Prostate gland (tissue), 2 donors: ENCODE measurements around the gene STK39. TPM values are rescaled to one million over a fixed set of nuclear protein-coding genes. Genes with fewer than 3 reads are reported as not detected.

Source experiments
- DNase-seq: peaks from one replicate; pipeline ENCODE4 v3.0.0-alpha.2; 2019; ENCODE audit warnings: low spot score
- H3K27ac ChIP-seq, 2 donors: fragments of 200-600 bp; sonication (generic); 2 replicates each; pipeline ENCODE4 v1.5.1; 2017 to 2019
- H3K27me3 ChIP-seq: fragments of 200-600 bp; sonication (generic); replicated peaks from 2 replicates; pipeline ENCODE4 v1.5.1; 2019; ENCODE audit not compliant: insufficient read depth
- H3K36me3 ChIP-seq, 2 donors: fragments of 200-600 bp; sonication (generic); 1 replicate in 1 of 2; 2 replicates in 1 of 2; pipeline versions ENCODE4 v1.5.1 to v1.8.1; 2017 to 2019
- H3K4me1 ChIP-seq: fragments of 200-600 bp; sonication (generic); replicated peaks from 2 replicates; pipeline ENCODE4 v1.5.1; 2019
- H3K4me3 ChIP-seq, 2 donors: fragments of 200-600 bp; sonication (generic); 2 replicates each; pipeline ENCODE4 v1.5.1; 2017 to 2019
- H3K9me3 ChIP-seq: fragments of 200-600 bp; sonication (generic); 2 replicates; pipeline ENCODE4 v1.5.1; 2017
- POLR2A ChIP-seq: fragments of 450-650 bp; IDR thresholded peaks from one replicate; pipeline ENCODE4 v1.6.1; 2016; ENCODE audit warnings: antibody characterized with exemption, mild to moderate bottlenecking
- POLR2AphosphoS5 ChIP-seq: sonication (generic); formaldehyde crosslinking; IDR thresholded peaks from one replicate; pipeline ENCODE4 v1.6.1; 2017; ENCODE audit warnings: antibody characterized with exemption
- WGBS: methylation state at CpG from one replicate; pipeline ENCODE4 v1.1.5; 2018; 5-methylcytosine and 5-hydroxymethylcytosine counted together
- intact Hi-C: fragments of 100-400 bp; cut with DNase I; formaldehyde crosslinking; loops from one replicate; pipeline ENCODE4 v1.14.2; 2022
- total RNA-seq, 2 donors: library from RNA; depleted of rRNA; stranded (reverse); fragments of >200 nt; gene quantifications; one replicate each; pipeline ENCODE4 v1.1.0, GENCODE V29; 2016
- TF ChIP-seq, protein P1 (sequence below), 4 experiments: fragments of 200-600 bp in 2 of 4; fragments of 450-650 bp in 2 of 4; sonication (generic) in 2 of 4; IDR thresholded peaks; 1 replicate in 3 of 4; 2 replicates in 1 of 4; pipeline ENCODE4 v1.5.1; 2016 to 2019; ENCODE audit warnings: antibody characterized with exemption in 4 of 4, mild to moderate bottlenecking in 2 of 4, moderate library complexity in 2 of 4

The STK39 gene
- total RNA-seq, 2 donors from 2014 or later = 32.2 to 54.7 TPM

- no peak for DNase-seq
- H3K4me3 ChIP-seq = no peak overlapping the region
- 88% methylated on average over 5 of the region's 5 CpGs for WGBS
- no peaks in the 10 kb centered on the region for H3K4me1 ChIP-seq
- H3K9me3 ChIP-seq = no peaks in the 10 kb centered on the region
- H3K27ac ChIP-seq = no peak overlapping the region
- no peaks in the 10 kb centered on the region for H3K36me3 ChIP-seq
- H3K27me3 ChIP-seq = no peaks in the 10 kb centered on the region
- TF ChIP-seq, protein P1, sequence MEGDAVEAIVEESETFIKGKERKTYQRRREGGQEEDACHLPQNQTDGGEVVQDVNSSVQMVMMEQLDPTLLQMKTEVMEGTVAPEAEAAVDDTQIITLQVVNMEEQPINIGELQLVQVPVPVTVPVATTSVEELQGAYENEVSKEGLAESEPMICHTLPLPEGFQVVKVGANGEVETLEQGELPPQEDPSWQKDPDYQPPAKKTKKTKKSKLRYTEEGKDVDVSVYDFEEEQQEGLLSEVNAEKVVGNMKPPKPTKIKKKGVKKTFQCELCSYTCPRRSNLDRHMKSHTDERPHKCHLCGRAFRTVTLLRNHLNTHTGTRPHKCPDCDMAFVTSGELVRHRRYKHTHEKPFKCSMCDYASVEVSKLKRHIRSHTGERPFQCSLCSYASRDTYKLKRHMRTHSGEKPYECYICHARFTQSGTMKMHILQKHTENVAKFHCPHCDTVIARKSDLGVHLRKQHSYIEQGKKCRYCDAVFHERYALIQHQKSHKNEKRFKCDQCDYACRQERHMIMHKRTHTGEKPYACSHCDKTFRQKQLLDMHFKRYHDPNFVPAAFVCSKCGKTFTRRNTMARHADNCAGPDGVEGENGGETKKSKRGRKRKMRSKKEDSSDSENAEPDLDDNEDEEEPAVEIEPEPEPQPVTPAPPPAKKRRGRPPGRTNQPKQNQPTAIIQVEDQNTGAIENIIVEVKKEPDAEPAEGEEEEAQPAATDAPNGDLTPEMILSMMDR (IDR thresholded peaks at IDR 0.05) = no peak
- TF ChIP-seq POLR2AphosphoS5 (no peak), POLR2A (no peak)
- intact Hi-C loops = no loop called here
These were observed 192.7 kb downstream of the STK39 start for GRCh38 chr2:168054657-168055056.

GRCh38 chr2:168053676-168054075, 193.7 kb downstream of the STK39 start:
- DNase-seq = no peak
- 68% methylated on average over 3 of the region's 3 CpGs for WGBS
- no peaks in the 10 kb centered on the region for H3K27me3 ChIP-seq
- intact Hi-C loops = no loop called here
- no peak overlapping the region for H3K4me3 ChIP-seq
- H3K27ac ChIP-seq = no peak overlapping the region
- TF ChIP-seq POLR2AphosphoS5 (no peak), POLR2A (no peak)
- TF ChIP-seq, protein P1 (IDR thresholded peaks at IDR 0.05) = no peak
- H3K4me1 ChIP-seq = no peaks in the 10 kb centered on the region
- no peaks in the 10 kb centered on the region for H3K9me3 ChIP-seq
- H3K36me3 ChIP-seq = no peaks in the 10 kb centered on the region

DNA sequence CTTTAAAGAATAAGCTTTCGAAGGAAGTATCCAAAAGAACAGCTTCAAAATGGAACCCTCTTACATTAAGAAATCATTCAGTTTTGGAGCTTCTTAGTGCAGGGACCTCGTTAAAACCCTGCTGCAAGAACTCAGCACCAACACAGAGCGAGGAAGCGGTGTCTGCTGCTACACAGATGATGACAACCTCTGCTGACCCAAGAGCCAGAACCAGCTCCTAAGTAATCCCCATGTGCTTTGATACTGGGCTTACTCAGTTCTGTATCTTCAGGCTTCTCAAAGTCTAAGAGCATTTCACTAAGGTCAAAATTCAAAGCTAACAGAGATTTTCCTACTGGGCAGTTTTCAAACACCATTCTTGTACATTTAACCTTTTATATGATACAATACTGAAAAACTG, 194.6 kb downstream of the STK39 start:
- Histone ChIP-seq H3K4me1 (no peaks in the 10 kb centered on the region), H3K9me3 (no peaks in the 10 kb centered on the region), H3K36me3 (no peaks in the 10 kb centered on the region), H3K27ac (no peak overlapping the region), H3K27me3 (no peaks in the 10 kb centered on the region), H3K4me3 (no peak overlapping the region)
- WGBS = 86% methylated on average over 4 of the region's 4 CpGs
- intact Hi-C loops = no loop called here
- DNase-seq = no peak
- no peak for TF ChIP-seq POLR2A
- TF ChIP-seq, protein P1 (IDR thresholded peaks at IDR 0.05) = no peak
- no peak for TF ChIP-seq POLR2AphosphoS5

GRCh38 chr2:168050377-168050776, 197.0 kb downstream of the STK39 start:
- Histone ChIP-seq H3K27me3 (no peaks in the 10 kb centered on the region), H3K36me3 (no peaks in the 10 kb centered on the region), H3K4me3 (no peak overlapping the region), H3K27ac (no peak overlapping the region), H3K4me1 (no peaks in the 10 kb centered on the region), H3K9me3 (no peaks in the 10 kb centered on the region)
- TF ChIP-seq POLR2AphosphoS5 (no peak), POLR2A (no peak)
- TF ChIP-seq, protein P1 (IDR thresholded peaks at IDR 0.05) = no peak
- intact Hi-C loops = no loop called here
- WGBS = 82% methylated on average over 2 of the region's 2 CpGs
- no peak for DNase-seq

DNA sequence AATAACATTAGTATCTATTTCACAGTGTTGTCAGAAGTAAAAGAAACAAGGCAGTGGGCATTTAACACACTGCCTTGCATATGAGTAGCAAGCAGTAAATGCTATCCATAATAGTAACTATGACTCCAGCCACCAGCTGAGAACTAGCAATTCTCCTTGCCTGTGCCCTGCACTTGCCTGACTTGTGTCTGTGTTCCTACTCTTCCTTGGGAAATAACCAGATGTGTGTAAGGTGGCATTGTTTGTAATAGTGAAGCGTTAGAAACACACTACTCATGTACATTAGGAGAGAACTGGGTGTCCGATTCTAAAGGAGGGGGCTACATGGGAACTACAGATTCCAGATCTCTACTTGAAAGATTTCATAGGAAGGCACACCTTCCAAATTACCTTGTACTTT, 197.8 kb downstream of the STK39 start:
- H3K27ac ChIP-seq = no peak overlapping the region
- H3K9me3 ChIP-seq = no peaks in the 10 kb centered on the region
- H3K36me3 ChIP-seq = no peaks in the 10 kb centered on the region
- intact Hi-C loops = no loop called here
- TF ChIP-seq POLR2AphosphoS5 = no peak
- TF ChIP-seq POLR2A = no peak
- TF ChIP-seq, protein P1 (IDR thresholded peaks at IDR 0.05) = no peak
- no peaks in the 10 kb centered on the region for H3K27me3 ChIP-seq
- 89% methylated on average over 2 of the region's 2 CpGs for WGBS
- H3K4me3 ChIP-seq = no peak overlapping the region
- DNase-seq = no peak
- H3K4me1 ChIP-seq = no peaks in the 10 kb centered on the region
